HS-27A (cell line): Measurements from ENCODE around the gene A2M.

ENCODE experiments used
- DNase-seq: peaks from one replicate; pipeline ENCODE4 v3.0.0-alpha.2; 2012; ENCODE audit warnings: low read depth, missing footprints

A2M gene

DNA sequence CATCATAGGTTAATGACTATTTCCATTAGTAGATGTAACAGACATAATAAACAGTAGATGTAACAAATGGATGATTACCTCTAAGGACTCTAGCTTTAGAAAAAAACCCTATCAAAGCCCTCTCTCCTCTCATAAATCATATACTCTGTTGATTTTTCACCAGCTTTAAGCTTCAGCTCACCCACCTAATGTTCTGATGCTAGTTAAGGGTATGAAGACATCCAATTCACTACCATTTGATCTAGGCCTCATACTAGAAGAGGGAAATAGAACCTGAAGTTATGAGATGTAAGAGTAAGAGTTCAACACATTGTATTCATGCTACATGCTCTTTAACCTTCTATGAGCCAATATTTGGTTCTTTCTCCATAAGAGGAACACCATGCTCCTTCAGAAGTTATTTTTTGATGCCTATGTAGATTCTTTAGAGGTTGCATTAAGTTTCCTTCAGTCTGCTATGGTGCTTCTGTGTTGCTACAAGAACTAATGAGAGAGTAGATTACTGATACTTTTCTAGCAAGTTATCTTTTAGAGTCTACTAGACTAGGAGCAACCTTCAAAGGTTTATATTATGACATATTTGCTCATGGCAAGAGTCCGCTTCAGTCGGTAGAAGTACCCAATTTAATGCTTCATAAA, 16.0 kb downstream of the A2M start:
- no peak for DNase-seq

DNA sequence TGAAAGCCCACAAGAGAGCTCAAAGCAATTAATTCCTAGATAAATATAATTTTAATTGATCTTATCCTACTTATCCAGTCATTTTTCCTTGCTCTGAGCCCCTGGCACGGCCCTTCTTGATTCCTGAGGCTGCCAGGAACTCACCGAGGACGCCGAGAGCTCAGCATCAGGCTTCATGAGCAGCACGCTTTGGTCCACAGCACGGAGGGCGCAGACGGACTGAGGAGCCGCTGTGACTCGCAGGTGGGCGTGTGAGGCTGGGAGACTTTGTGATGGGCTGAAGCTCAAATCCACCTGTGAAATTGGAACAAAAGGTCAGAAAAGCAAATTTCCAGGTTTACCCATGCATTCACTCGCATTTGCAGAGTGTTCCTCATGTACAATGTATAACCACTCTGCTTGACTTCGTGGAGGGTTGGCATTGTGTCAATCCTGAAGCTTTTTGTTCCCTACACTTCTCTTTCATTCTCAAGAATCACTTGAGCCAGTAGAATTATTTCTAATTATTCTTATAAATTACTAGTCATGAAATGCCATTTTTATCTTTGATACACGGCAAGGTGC, 17.2 kb downstream of the A2M start:
- no peak for DNase-seq

DNA sequence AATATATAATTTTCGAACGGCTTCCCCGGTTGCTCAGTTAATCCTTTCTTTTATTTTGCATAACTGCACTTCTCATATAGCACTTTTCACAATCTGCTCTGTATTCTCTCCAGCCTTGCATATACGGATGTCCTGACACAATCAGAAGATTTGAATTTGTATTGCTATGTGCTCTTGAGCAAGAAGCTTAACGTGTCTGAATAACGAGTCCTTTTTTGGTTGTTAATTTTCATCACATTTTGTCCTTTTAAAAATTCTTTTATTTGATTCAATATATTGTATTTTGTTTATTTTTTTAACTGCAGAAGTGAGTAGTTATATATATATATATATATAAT, 17.6 kb downstream of the A2M start:
- no peak for DNase-seq

DNA sequence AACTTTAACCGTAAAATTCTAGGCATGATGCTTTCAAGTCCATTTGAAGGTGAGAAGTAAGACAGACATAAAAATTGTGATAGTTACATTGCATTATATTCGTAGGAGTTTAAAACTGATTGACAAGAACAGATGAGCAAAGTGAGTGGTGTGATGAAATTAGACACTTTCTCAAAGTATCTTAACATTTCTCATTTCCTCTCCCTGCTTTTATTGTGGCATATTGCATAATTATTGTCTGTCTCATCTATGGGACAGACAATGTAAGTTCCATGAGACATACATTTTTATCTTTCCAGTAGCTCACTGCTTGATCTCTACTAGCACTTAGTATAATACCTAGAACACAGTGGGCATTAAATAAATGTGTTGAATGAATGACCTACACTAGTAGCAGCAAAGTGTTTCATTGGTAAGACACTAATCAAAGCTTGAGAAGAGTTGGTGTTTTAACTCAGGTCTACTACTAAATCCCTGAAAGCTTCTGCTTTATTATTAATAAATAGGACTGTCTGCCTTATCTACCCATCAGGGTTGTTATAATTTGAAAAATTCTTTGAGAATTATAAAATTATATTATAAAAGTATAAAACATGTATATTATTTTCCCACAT, 19.0 kb downstream of the A2M start:
- DNase-seq = no peak

DNA sequence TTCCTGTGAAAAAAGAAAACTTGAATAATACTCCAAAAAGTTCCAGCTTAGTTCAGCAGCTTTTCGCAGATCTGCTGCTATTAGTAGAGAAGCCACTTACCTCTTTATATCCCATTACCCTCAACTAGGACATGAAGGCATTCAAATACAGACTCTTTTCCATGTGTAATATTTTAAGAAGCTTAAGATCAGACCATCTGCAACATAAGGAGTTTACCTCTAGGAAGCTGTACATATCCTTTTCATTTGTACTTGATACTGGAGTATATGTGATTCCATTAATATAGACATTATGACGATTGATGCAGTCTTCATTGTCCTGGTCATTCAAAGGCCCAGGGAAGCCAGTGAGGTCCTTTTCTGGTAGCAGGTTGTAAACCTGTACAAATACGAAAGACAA, 20.4 kb downstream of the A2M start:
- DNase-seq = no peak

DNA sequence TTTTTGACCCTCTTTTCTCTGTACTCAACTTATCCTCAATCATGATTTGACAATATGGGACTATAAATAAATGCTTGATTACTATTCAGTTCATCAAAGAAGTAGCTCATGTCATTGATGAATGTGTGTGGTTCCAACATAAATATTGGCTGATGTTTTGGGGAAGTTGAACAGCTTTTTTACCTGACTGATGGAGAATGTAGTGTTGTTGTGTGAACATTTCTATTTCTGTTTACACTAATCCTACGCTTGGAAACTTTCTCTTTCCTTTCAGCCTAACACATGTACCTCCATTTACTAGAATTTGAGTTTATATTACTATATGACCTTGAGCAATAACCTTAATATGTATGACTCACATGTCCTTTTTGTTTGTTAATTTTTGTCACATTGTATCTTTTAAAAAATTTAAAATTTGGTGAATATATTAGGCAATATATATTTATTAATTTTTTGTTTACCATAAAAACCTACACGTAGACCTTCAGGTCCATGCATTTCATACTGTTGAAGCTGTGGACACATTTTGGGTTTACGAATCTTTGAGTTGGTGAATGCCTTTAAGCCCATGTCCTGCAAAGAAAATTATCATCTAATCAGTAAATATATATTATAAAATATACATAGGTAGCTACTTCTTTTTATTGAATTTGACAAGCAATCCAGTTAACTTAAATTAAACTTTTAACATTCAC, 21.1 kb downstream of the A2M start:
- DNase-seq = no peak

DNA sequence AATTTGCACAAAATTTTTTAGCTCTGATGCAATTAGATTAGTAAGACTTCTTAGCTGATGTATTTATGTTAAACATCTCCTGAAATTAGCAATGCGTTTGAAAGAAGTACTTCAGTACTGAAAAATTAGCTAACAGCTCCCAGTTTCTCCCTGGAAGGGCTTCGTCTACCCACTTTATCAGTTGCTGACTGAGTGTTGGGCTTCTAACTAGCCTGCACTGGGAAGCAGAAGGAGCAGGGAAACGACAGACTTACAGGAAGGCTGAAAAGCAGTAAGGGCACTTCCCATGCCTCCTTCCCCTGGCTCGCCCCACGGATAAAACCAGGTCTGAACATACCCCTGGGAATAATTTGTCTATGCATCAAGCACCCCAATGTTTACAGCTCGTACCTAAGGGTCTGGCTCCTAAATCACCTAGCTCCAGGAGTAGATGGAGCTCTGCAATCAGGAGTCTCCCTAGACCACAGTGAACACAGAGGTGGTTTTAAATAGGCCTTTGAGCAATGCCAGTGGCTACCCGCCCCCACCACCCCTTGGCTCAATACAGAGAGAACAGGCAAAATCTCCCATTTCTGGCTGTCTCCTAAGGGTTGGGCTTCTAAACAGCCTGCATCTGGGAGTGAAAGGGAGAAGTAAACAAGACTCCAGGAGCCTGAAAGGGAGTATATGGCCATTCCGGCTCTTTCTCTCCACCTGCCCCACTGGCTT, 23.7 kb downstream of the A2M start:
- no peak for DNase-seq

DNA sequence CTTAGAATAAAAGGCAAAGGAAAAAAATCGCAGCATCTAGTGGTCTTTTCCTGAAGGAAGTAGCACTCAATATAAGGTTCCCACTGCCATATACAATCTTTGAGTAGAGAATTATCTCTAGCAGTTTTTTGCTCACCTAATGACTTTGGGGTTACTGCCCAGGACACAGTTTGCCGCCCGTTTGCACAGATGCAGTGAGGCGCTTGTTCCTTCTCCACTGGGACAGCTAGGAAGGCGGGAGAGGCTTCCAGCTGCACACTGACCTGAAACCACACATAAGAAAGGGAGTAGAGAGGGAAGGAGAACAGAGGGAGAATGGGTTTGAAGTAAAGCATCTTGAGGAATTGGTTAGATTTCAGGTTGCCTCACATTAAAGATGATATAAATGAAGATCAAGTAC, 25.5 kb downstream of the A2M start:
- no peak for DNase-seq

DNA sequence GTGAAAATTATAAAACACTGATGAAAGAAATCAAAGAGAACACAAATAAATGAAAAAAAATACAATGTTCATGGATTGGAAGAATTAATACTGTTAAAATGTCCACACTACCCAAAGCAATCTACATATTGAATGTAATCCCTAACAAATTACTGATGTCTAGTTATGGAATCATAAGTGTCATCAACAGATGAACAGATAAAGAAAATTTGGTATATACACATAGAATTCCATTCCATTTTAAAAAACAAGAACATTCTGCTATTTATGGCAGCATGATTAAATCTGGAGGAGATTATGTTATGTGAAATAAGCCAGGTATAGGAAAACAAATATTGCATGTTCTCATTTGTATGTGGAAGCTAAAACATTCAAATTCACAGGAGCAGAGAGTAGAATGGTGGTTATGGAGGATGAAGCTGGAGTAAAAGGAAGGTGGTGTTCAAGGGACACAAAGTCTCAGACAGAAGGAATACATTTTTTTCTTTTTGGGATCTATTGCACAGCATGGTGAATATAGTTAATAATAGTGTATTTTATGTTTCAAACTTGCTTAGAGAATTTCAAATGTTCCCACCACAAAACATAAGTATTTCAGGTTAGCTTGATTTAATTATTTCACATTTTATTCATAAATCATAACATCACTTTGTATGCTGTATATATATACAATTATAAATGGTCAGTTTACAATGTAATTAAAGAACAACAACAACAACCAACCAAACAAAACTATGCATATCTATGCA, 28.5 kb downstream of the A2M start:
- DNase-seq = no peak

DNA sequence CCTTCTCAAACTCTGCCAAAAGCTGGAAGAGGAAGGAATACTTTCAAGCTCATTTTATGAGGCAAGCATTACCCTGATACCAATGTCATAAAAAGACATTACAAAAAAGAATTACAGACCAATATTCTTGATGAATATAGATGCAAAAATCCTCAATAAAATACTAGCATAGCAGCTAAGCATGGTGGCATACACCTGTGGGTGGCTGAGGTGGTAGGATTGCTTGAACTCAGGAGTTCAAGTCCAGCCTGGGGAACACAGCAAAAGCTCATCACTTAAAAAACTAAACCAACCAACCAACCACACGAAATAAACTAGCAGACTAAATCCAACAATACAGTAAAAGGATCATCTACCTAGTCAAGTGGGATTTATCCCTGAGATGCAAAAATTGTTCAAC, 29.6 kb downstream of the A2M start:
- no peak for DNase-seq

DNA sequence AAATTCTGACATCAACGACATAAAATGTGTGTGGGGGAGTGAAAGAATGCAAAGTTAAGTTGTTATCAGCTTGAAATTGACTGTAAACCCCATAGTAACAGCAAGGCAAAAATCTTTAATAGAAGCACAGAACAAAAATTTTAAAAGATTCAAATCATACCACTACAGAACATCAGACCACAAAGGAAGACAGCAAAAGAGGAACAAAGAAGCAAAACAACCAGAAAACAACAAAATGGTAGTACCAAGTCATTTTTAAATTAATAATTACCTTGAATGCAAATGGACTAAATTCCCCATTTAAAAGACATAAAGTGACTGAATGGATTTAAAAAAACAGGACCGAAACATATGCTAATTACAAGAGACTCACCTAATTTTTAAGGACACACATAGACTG, 31.3 kb downstream of the A2M start:
- no peak for DNase-seq

DNA sequence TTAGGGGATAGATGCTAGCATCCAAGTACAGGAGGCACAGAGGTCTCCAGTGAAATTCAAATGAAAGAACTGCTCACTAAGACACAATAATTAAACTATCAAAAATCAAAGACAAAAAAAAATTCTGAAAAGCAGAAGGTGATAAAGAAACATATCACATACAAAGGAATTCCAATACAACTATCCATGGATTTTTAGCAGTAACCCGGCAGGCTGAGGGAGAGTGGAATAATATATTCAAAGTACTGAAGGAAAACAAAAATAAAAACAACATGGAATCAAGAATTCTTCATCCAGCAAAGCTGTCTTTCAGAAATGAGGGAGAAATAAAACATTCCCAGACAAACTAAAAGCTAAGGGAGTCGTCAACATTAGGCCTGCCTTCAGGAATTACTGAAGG, 31.9 kb downstream of the A2M start:
- DNase-seq = no peak

DNA sequence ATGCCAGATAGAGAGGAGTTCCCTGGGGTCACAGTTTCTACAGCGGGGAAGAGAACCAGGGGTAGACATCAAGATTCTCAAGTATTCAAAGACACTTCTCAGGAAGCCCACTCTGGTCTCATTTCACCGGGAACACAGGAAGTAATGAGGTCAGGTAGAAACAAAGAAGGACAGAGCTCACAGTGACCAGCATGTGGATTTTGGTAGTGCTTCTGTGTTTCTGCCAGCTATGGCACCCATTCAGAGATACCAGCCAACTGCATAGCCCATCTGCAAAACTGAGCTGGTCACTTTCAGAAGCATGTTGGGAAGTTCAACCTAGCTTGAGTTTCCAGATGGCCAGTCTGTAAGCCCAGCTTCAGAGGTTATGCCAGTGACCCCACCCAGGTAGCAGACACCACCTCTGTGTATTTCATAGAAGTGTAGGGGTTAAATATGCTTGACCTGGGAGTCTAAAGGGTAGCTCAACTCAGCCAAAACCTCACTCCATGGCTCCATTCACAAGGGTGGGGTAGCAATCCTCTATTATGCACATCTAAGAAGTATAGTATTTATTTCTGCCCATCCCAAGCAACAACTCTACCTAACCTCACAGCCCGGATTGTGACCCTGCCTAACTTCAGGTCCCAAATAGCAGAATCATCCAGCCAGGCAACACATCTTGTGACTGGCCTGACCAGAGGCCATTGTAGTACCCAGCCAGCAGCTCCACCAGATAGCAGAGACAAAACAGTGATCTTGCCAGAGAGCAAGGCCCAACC, 33.9 kb downstream of the A2M start:
- no peak for DNase-seq

DNA sequence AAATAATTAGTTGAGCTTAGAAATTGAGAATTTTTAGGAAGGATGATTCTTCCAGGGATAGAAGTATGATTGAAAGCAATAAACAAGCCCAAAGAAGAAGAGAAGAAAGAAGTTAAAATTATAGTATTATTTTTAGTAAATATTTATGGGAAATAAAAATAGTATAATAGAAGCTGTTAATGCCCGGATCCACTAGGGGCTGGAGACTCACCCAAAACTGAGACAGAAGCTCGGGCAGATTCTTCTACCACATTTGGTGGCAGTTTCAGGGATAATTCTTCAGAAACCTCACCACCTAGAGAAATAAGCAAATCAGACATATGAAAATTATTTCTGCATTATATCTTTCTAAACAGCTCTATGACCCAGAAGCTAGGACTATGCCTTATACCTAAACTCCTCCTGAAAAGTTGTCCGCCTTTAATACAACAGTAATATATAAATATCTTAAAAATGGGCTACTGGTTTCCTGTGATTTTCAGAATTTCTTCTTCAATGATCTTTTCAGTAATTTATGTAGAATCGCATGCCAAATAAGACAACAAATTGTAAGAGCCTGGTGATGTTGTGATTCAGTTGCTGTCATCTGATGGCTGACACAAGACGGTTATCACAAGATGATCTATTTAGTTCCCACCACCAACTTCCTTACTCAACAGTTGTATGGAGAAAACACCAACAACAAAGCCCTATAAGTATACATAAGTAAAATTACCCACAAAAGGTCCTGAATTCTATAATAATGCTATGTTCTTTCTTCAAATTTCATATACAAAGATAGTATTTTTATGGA, 35.6 kb downstream of the A2M start:
- DNase-seq = no peak

DNA sequence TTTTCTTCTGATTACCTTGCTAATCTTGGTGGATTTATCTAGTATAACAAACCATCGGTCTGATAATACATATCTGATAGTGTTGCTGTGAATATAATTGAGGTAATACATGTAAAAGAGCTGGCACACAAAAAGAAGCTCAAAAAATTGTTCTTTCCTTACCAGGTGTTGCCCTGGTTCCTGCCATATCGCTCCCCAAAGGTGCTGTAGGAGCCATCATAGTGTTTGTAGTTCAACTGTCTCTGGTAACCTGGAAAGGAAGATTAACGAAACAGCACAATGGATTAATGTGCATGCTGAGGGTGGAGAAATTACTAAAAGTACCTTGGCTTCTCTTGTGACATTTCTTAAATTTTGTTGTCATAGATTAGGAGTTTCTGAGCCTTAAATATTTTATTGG, 36.6 kb downstream of the A2M start:
- no peak for DNase-seq

DNA sequence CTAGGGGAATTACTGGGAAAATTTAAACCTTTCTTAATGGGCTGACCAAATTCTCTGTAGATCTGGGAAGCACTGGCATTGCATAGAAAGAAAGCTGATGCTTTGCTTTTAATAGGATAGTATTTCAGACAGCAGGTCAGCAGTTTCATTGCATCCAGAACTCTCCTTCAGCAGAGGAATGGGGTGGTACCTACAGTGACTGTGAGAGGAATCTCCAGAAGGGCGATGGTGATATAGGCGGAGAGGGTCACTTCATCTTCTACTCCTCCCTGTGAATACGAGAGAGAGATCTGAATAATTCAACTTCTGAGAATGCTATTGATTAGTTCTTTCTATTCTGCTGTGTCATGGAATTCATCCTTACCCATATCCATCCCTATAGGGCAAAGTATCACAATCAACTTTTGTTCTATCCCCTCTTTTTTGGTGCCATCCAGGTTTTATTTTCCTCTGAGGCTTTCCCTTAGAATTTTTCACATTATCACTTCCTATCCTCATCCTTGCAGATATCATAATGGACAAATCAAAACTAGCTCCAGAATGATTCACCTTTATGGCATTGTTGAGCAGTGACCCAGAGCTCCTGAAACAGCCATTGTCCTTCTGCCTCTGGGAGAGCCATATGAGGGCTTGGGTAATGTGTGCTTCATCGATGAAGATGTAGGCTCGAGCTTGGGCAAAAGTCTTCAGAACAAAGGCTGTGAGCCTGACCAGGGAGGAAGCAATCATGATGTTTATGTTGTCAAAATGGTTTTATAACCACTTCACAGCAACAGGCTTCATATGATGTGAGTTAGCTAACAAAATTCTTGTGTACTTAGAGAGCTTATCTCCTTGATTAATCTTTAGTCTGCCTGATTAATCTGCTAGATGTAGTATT, 38.3 kb downstream of the A2M start:
- DNase-seq = no peak

DNA sequence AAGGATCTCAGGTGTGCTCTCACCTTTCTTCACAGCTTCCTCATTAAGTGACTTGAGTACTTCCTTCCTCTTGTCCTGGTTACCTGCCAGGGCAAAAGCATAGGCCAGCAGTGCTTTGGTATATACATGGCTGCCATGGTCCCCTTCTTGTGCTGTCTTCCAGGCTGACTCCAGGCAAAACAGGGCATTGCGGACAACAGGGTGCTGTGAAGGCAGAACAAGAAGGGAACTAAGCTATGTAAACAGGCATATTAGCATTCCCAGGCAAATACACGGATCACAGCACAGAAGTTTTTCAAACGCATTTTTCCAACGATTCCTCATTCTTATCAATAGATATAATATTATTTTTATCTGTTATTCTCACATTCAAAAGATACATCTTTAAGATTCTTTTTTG, 39.0 kb downstream of the A2M start:
- no peak for DNase-seq

DNA sequence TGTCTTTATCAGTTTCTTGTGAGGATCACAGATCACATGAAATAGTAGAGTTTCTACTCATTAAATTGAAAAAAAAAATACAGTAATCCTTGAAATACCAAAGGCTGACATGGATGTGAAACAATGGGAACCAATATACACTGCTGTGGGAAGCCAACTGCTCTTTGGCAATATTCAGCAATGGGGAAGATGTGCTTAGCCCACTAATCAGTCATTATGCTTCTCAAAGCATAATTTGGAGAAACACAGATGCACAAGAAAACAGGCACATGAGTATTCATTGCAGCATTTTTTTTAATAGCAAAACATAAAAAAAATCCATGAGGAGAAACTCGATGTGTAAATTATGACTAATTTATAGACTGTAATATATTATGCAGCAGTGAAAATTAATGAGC, 40.6 kb downstream of the A2M start:
- DNase-seq = no peak

DNA sequence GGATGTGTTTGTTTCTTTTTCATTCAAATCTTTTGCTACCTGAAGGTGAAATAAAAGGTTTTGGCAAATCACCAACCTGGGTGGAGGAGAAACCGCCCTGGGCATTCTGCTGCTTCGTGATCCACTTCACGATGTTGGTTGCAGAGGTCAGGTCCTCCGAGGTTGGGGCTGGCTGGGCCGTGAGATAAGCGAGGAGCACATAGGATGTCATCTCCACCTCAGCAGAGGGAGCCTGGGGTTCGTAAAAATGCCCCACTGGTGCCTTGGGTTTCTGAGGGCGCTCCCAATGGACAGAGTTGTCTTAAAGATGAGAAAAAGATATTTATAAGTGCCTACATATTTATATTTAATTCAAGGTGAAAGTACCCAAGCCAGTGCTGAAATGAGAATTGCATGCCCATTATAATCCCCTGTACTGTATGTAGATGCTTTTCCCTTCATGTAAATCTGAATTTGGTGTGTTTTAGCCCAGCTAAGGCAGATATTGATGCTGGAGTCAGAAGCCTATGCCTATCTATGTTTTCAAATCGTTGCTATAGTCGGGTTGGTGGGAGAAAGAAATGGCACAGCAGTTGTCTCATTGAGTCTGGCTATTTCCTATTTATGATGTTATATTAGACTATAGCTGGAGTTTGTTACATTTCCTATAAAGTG, 41.1 kb downstream of the A2M start:
- DNase-seq = no peak
